Measurements from ENCODE around the gene TEX261. TPM values are rescaled to one million over a fixed set of nuclear protein-coding genes. Genes with fewer than 3 reads are reported as not detected.

Gene TEX261
- total and polyA plus RNA-seq, 12 donors = 17.5 to 67.0 (median 42.1) TPM

GRCh38 chr2:70981421-70981820, 13.3 kb downstream of the TEX261 start:
- intact Hi-C loops (cut with DNase I) = no loop called here
- ATAC-seq = no peak
- no peak overlapping the region for H3K27ac ChIP-seq
- TF ChIP-seq CTCF (IDR thresholded peaks at IDR 0.05) = no peak
- DNase-seq = no peak
- no peaks in the 10 kb centered on the region for H3K9me3 ChIP-seq
- no peak overlapping the region for H3K4me3 ChIP-seq
- peaks cover 0 to 17% (median 8%) of the 10 kb centered on the region in 9 donors for H3K36me3 ChIP-seq
- H3K27me3 ChIP-seq = peaks cover 0 to 12% (median 0%) of the 10 kb centered on the region in 7 donors
- WGBS, 2 donors = 87 to 88% methylated on average over 2 of the region's 2 CpGs
- H3K4me1 ChIP-seq = peaks cover 6 to 41% (median 22%) of the 10 kb centered on the region in 9 donors

- Histone ChIP-seq H3K4me3 (no peak overlapping the region), H3K4me1 (peaks cover 6 to 30% (median 22%) of the 10 kb centered on the region in 9 donors), H3K9me3 (no peaks in the 10 kb centered on the region), H3K27me3 (peaks cover 0 to 12% (median 0%) of the 10 kb centered on the region in 7 donors), H3K36me3 (peaks cover 0 to 6% (median 0%) of the 10 kb centered on the region in 9 donors), H3K27ac (peak overlapping the region in 1 of 10 donors; percentile 68)
- intact Hi-C loops (cut with DNase I) = no loop called here
- ATAC-seq = no peak
- no peak for TF ChIP-seq CTCF (IDR thresholded peaks at IDR 0.05)
- 93% methylated on average over 9 of the region's 9 CpGs for WGBS, 2 donors
- no peak for DNase-seq
These were observed 15.0 kb downstream of the TEX261 start for GRCh38 chr2:70979626-70980025.

GRCh38 chr2:70979180-70979488, 15.5 kb downstream of the TEX261 start:
- Histone ChIP-seq H3K36me3 (peaks cover 0 to 6% (median 0%) of the 10 kb centered on the region in 9 donors), H3K9me3 (no peaks in the 10 kb centered on the region), H3K4me3 (peak overlapping the region in 9 of 10 donors; percentile 53 to 76 (median 68)), H3K4me1 (peaks cover 6 to 28% (median 21%) of the 10 kb centered on the region in 9 donors), H3K27me3 (peaks cover 0 to 12% (median 0%) of the 10 kb centered on the region in 7 donors), H3K27ac (peak overlapping the region in 8 of 10 donors; percentile 55 to 69 (median 66))
- no peak for TF ChIP-seq CTCF (IDR thresholded peaks at IDR 0.05)
- intact Hi-C loops (cut with DNase I) = no loop called here
- WGBS, 2 donors = 27 to 31% methylated on average over 19 of the region's 19 CpGs
- peak in 1 of 8 donors; percentile 1 for ATAC-seq
- DNase-seq = no peak

- ATAC-seq = peak; percentile 52 to 77 (median 61)
- Histone ChIP-seq H3K4me3 (peak within 1 kb of the TSS; percentile 23 to 76 (median 68)), H3K36me3 (peaks cover 0 to 3% (median 0%) of the 10 kb centered on the region in 9 donors), H3K9me3 (no peaks in the 10 kb centered on the region), H3K4me1 (peaks cover 6 to 28% (median 21%) of the 10 kb centered on the region in 9 donors), H3K27ac (peak within 1 kb of the TSS; percentile 22 to 87 (median 84)), H3K27me3 (peaks cover 0 to 12% (median 0%) of the 10 kb centered on the region in 7 donors)
- intact Hi-C loops (cut with DNase I) = no loop called here
- DNase-seq = peak; percentile 39 to 53
- TF ChIP-seq CTCF (IDR thresholded peaks at IDR 0.05) = no peak
- 2 to 6% methylated on average over 60 to 67 of the region's 67 CpGs for WGBS, 2 donors
These were observed 16.1 kb downstream of the TEX261 start, which contains the start of gene ANKRD53 for GRCh38 chr2:70978341-70979179. Gene ANKRD53, plus strand, starts transcription at chr2:70978630. Its CDS starts 16 bp downstream, at chr2:70978646.
